ENCODE results near the gene MAP3K3.

DNA sequence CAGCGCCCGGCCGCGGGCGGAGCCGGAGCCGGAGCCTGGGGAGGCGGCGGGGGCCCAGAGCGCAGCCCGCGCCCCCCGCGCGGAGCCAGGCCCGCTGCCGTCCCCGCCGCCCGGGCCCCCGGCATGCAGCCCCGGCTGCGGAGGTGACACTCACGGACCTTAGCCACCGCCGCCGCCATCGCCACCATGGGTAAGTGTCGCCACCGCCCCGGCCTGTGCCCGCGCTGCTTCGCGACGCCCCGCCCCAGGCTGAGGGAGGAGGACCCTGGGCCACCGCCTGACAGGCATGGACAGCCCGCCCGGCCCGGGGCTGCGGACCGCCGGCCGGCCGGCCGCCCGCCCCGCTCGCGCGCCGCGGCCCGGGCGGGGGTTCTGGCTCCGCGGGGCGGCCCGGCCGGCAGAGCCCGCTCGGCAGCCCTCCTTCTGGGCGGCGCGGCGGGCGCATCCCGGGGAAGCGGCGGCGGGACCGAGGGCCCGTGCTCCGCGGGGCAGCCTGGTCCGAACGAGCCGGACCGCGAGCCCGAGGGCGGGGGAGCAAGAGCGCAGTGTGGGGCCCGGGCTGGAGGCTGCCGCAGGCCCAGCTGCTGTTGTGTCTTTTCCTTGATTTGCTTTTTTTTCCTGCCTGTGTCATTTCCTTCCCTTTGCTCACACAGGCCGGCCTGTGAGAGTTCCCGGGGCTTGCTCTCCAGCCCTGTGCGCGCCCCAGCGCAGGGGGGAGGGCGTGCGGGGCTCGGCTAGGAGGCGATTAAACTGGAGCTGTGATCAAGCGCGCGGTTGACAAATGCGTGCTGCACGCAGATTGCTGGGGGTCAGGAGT lies 565 bp downstream of the MAP3K3 start:
- TF ChIP-seq CBFB (IDR thresholded peaks at IDR 0.05; ENCODE audit: low read depth) (no peak), MEF2B (IDR thresholded peaks at IDR 0.05; ENCODE audit: partially characterized antibody, poor library complexity, severe bottlenecking) (no peak), POLR2A (IDR thresholded peaks at IDR 0.05; ENCODE audit: low read depth, low read length) (peak; percentile 46; the same call in 1 of the 2 replicates), EZH2 (IDR thresholded peaks at IDR 0.05; ENCODE audit: borderline replicate concordance, control insufficient read depth, low read depth, low read length) (no peak), POLR2AphosphoS5 (IDR thresholded peaks at IDR 0.05; ENCODE audit: low read length) (no peak), MXI1 (IDR thresholded peaks at IDR 0.05; ENCODE audit: low read depth, low read length) (0 out of 2 replicates have a peak, but pooled peaks have one; percentile 40), CREB1 (IDR thresholded peaks at IDR 0.05; ENCODE audit: low read depth) (no peak), STAT1 (conservative IDR thresholded peaks at IDR 0.05) (no peak)
- TF ChIP-seq, protein P1, sequence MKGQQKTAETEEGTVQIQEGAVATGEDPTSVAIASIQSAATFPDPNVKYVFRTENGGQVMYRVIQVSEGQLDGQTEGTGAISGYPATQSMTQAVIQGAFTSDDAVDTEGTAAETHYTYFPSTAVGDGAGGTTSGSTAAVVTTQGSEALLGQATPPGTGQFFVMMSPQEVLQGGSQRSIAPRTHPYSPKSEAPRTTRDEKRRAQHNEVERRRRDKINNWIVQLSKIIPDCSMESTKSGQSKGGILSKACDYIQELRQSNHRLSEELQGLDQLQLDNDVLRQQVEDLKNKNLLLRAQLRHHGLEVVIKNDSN (IDR thresholded peaks at IDR 0.05; ENCODE audit: borderline replicate concordance, extremely low read length, insufficient read depth, low read depth, low read length): no peak

Data from GM12878 (cell line).